Neural cell (in vitro differentiated cells): Measurements from ENCODE around the gene MYLK. TPM values are rescaled to one million over a fixed set of nuclear protein-coding genes. Genes with fewer than 3 reads are reported as not detected.

Source experiments
- H2AFZ ChIP-seq: fragments of 200-600, 300-800 bp; sonication (generic), shearing (Covaris generic); 2 replicates; pipeline ENCODE4 v1.6.0; 2014; ENCODE audit warnings: low read depth, mild to moderate bottlenecking, antibody characterized with exemption, low read length, moderate library complexity
- H3F3A ChIP-seq: fragments of 200-600 bp; shearing (Covaris generic); 2 replicates; pipeline ENCODE4 v1.6.1; 2016; ENCODE audit warnings: mild to moderate bottlenecking, moderate library complexity, mixed read lengths, antibody characterized with exemption, low read length; ENCODE audit not compliant: insufficient read depth, poor library complexity, severe bottlenecking
- H3K27ac ChIP-seq: fragments of 200-600, 300-800 bp; sonication (generic), shearing (Covaris generic); 2 replicates; pipeline ENCODE4 v1.5.1; 2014; ENCODE audit warnings: mild to moderate bottlenecking, low read length, moderate library complexity
- H3K27me3 ChIP-seq: fragments of 300-800, 200-600 bp; sonication (generic), shearing (Covaris generic); 2 replicates; pipeline ENCODE4 v1.6.0; 2014; ENCODE audit warnings: mild to moderate bottlenecking, low read depth, low read length, moderate library complexity; ENCODE audit not compliant: insufficient read depth
- H3K36me3 ChIP-seq: fragments of 300-800, 200-600 bp; sonication (generic), shearing (Covaris generic); 2 replicates; pipeline ENCODE4 v1.5.1; 2014; ENCODE audit warnings: mild to moderate bottlenecking, antibody characterized with exemption, low read length, moderate library complexity; ENCODE audit not compliant: insufficient read depth
- H3K4me2 ChIP-seq: fragments of 300-800, 200-600 bp; sonication (generic), shearing (Covaris generic); 2 replicates; pipeline ENCODE4 v1.6.0; 2014; ENCODE audit warnings: mild to moderate bottlenecking, low read length
- H3K4me3 ChIP-seq: fragments of 300-800, 200-600 bp; sonication (generic), shearing (Covaris generic); 2 replicates; pipeline ENCODE4 v1.5.1; 2014; ENCODE audit warnings: mild to moderate bottlenecking, low read length, moderate library complexity
- H3K79me2 ChIP-seq: fragments of 200-600 bp; shearing (Covaris generic); replicated peaks from 2 replicates; pipeline ENCODE4 v1.6.0; 2014; ENCODE audit warnings: mild to moderate bottlenecking, low read length, moderate library complexity; ENCODE audit not compliant: insufficient read depth
- H3K9ac ChIP-seq: fragments of 300-800, 200-600 bp; sonication (generic), shearing (Covaris generic); 2 replicates; pipeline ENCODE4 v1.6.1; 2016; ENCODE audit warnings: mild to moderate bottlenecking, low read length, mixed read lengths
- H3K9me2 ChIP-seq: fragments of 200-600 bp; shearing (Covaris generic); 2 replicates; pipeline ENCODE4 v1.6.1; 2016; ENCODE audit warnings: mild to moderate bottlenecking, low read length, mixed read lengths; ENCODE audit not compliant: insufficient read depth
- H3K9me3 ChIP-seq: fragments of 200-600, 300-800 bp; sonication (generic), shearing (Covaris generic); 2 replicates; pipeline ENCODE4 v1.6.1; 2016; ENCODE audit warnings: mild to moderate bottlenecking, mixed run types, low read length, moderate library complexity, mixed read lengths
- H4K20me1 ChIP-seq: fragments of 200-600 bp; shearing (Covaris generic); 2 replicates; pipeline ENCODE4 v1.6.1; 2016; ENCODE audit warnings: mild to moderate bottlenecking, mixed run types; ENCODE audit not compliant: insufficient read depth
- CTCF ChIP-seq: fragments of 450-650 bp; IDR thresholded peaks from 2 replicates; pipeline ENCODE4 v1.5.1; 2014; ENCODE audit warnings: antibody characterized with exemption, mild to moderate bottlenecking, moderate library complexity; ENCODE audit not compliant: poor library complexity, severe bottlenecking
- EP300 ChIP-seq: fragments of 450-650 bp; conservative IDR thresholded peaks from 2 replicates; pipeline ENCODE4 v1.6.1; 2014; ENCODE audit warnings: antibody characterized with exemption, mild to moderate bottlenecking, moderate library complexity; ENCODE audit not compliant: poor library complexity, severe bottlenecking
- EZH2 ChIP-seq: fragments of 200-600, 300-800 bp; shearing (Covaris generic), sonication (generic); IDR thresholded peaks from 2 replicates; pipeline ENCODE4 v1.6.1; 2014; ENCODE audit warnings: antibody characterized with exemption, low read length, borderline replicate concordance, mild to moderate bottlenecking; ENCODE audit not compliant: insufficient read depth, poor library complexity, severe bottlenecking
- MXI1 ChIP-seq: fragments of 450-650 bp; conservative IDR thresholded peaks from 2 replicates; pipeline ENCODE4 v1.6.1; 2014; ENCODE audit warnings: antibody characterized with exemption, mild to moderate bottlenecking; ENCODE audit not compliant: poor library complexity, severe bottlenecking
- POLR2AphosphoS5 ChIP-seq: IDR thresholded peaks from 2 replicates; pipeline ENCODE4 v1.6.1; 2012
- RAD21 ChIP-seq: fragments of 450-650 bp; conservative IDR thresholded peaks from 2 replicates; pipeline ENCODE4 v1.6.1; 2014; ENCODE audit warnings: antibody characterized with exemption, mild to moderate bottlenecking, moderate library complexity
- SMC3 ChIP-seq: fragments of 450-650 bp; conservative IDR thresholded peaks from 2 replicates; pipeline ENCODE4 v1.6.1; 2014; ENCODE audit warnings: antibody characterized with exemption, mild to moderate bottlenecking, moderate library complexity; ENCODE audit not compliant: poor library complexity
- TAF1 ChIP-seq: IDR thresholded peaks from 2 replicates; pipeline ENCODE4 v1.6.1; 2012; ENCODE audit warnings: low read depth
- polyA plus RNA-seq: library from polyadenylated mRNA; depleted of rRNA; stranded (reverse); fragments of >200 nt; gene quantifications from 2 replicates; pipeline ENCODE4 v1.2.3, GENCODE V29; 2014
- TF ChIP-seq, protein P1 (sequence below): IDR thresholded peaks from 2 replicates; pipeline ENCODE4 v1.6.1; 2012; ENCODE audit warnings: borderline replicate concordance

The MYLK gene
- polyA plus RNA-seq, 1 donor from 2014 or later = 0.43 TPM

DNA sequence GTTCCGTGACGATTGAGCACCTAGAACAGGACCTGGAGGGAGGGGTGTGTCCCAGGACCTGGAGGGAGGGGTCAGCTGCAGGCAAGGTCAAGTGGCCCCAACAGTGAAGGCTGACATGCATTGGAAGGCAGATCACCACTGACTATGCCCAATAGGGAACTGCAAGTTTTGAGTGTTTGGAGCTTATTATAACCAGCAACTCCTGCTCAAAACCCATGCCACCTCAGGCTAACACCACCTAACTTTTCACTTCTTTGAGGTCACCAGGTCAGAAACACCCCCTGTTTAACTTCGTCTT lies 93.1 kb downstream of the MYLK start:
- Histone ChIP-seq H3K9me3 (no peaks in the 10 kb centered on the region), H3K4me3 (no peak overlapping the region), H3K79me2 (no peaks in the 10 kb centered on the region), H3K27me3 (no peaks in the 10 kb centered on the region), H3K9ac (no peak overlapping the region), H3K27ac (no peak overlapping the region), H3K9me2 (no peaks in the 10 kb centered on the region), H2AFZ (no peak overlapping the region), H3F3A (no peaks in the 10 kb centered on the region), H3K36me3 (no peaks in the 10 kb centered on the region), H4K20me1 (no peaks in the 10 kb centered on the region), H3K4me2 (no peak overlapping the region)
- TF ChIP-seq MXI1 (no peak), TAF1 (no peak), EP300 (no peak), POLR2AphosphoS5 (no peak), EZH2 (no peak), SMC3 (no peak), CTCF (no peak), RAD21 (no peak)
- TF ChIP-seq, protein P1, sequence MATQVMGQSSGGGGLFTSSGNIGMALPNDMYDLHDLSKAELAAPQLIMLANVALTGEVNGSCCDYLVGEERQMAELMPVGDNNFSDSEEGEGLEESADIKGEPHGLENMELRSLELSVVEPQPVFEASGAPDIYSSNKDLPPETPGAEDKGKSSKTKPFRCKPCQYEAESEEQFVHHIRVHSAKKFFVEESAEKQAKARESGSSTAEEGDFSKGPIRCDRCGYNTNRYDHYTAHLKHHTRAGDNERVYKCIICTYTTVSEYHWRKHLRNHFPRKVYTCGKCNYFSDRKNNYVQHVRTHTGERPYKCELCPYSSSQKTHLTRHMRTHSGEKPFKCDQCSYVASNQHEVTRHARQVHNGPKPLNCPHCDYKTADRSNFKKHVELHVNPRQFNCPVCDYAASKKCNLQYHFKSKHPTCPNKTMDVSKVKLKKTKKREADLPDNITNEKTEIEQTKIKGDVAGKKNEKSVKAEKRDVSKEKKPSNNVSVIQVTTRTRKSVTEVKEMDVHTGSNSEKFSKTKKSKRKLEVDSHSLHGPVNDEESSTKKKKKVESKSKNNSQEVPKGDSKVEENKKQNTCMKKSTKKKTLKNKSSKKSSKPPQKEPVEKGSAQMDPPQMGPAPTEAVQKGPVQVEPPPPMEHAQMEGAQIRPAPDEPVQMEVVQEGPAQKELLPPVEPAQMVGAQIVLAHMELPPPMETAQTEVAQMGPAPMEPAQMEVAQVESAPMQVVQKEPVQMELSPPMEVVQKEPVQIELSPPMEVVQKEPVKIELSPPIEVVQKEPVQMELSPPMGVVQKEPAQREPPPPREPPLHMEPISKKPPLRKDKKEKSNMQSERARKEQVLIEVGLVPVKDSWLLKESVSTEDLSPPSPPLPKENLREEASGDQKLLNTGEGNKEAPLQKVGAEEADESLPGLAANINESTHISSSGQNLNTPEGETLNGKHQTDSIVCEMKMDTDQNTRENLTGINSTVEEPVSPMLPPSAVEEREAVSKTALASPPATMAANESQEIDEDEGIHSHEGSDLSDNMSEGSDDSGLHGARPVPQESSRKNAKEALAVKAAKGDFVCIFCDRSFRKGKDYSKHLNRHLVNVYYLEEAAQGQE = no peak

- Histone ChIP-seq H3K79me2 (no peaks in the 10 kb centered on the region), H3K9me3 (no peaks in the 10 kb centered on the region), H3K9me2 (no peaks in the 10 kb centered on the region), H3F3A (no peaks in the 10 kb centered on the region), H3K27me3 (no peaks in the 10 kb centered on the region), H4K20me1 (no peaks in the 10 kb centered on the region), H3K4me3 (no peak overlapping the region), H3K27ac (no peak overlapping the region), H2AFZ (no peak overlapping the region), H3K4me2 (no peak overlapping the region), H3K36me3 (no peaks in the 10 kb centered on the region), H3K9ac (no peak overlapping the region)
- TF ChIP-seq RAD21 = no peak
- no peak for TF ChIP-seq MXI1
- no peak for TF ChIP-seq EZH2
- TF ChIP-seq, protein P1 = no peak
- TF ChIP-seq CTCF = no peak
- no peak for TF ChIP-seq SMC3
- no peak for TF ChIP-seq EP300
- no peak for TF ChIP-seq POLR2AphosphoS5
- TF ChIP-seq TAF1 = no peak
Observed at GRCh38 chr3:123790254-123791072, 93.7 kb downstream of the MYLK start.
